ENCODE measurements around the gene HOXD4.
A peak's percentile ranks its signal among the peaks of the same experiment; 100 is the strongest.

Gene HOXD4

DNA sequence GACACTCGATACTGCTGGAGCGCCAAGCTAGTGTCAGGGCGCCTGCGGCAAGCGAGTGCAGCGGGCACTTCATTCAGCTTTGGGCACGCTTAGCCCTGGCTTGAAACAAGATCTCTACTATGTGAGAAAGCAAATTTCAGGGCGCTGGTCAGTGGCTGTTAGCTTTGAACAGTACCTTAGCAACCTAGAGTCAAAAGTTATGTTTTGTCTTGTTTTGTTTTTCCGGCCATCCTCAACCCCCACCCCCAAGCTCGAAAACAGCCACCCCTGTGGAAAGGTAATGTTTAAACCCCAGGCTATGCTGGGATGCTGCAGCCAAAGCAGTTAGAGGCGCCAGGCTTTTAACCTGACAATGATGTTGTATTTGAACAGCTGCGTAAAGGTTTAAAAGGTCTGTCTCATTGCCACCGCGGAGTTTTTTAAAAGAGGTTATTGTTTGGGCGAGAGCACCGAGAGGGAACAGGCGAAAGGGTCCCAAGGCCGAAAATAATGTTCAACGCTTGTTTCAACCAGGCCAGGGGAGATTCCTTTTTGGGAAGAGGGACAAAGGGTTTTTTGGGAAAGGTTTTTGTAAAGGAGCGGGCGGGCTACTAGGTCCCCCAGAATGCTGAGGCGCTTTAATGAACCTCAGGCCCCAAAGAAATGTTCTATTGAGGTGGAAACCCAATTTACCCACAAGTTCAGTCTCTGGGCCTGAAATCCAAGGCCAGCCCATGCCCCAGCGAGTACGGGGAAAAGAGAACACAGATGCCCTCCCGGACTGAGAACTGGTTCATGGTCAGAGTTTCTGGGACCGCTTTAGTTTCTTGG, 37.0 kb upstream of the HOXD4 start:
- no peak for DNase-seq

DNA sequence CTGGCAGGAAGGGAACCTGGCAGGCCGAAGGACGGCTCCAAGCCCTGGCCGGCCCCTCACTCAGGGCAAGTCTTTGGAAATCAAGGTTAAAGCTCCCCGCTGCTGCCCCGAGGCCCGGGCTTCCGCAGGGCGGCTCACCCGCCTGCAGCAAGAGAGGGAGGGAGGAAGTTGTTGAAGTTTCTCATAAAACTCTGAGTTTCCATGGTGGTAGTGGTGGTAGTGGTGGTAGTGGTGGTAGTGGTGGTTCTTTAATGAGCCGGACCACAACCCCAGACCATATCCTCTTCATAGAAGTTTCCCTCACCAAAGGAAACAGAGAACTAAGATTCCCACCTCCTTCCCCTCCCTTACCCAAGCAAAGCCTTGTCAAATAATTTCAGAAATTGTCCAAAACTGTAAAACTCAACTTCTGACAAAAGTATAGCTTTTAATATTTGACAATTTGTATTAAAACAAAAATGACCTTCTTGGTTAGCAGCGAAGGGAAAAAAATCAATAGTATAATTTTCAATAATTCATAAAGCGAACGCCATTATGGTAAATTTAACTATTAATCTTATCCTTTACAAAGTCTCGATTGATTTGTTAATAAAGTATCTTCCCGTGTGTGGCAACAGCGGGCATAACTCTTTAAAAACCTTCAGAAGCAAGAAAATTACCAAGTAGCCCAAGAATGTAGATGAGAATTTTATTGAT, 36.3 kb upstream of the HOXD4 start:
- no peak for DNase-seq

DNA sequence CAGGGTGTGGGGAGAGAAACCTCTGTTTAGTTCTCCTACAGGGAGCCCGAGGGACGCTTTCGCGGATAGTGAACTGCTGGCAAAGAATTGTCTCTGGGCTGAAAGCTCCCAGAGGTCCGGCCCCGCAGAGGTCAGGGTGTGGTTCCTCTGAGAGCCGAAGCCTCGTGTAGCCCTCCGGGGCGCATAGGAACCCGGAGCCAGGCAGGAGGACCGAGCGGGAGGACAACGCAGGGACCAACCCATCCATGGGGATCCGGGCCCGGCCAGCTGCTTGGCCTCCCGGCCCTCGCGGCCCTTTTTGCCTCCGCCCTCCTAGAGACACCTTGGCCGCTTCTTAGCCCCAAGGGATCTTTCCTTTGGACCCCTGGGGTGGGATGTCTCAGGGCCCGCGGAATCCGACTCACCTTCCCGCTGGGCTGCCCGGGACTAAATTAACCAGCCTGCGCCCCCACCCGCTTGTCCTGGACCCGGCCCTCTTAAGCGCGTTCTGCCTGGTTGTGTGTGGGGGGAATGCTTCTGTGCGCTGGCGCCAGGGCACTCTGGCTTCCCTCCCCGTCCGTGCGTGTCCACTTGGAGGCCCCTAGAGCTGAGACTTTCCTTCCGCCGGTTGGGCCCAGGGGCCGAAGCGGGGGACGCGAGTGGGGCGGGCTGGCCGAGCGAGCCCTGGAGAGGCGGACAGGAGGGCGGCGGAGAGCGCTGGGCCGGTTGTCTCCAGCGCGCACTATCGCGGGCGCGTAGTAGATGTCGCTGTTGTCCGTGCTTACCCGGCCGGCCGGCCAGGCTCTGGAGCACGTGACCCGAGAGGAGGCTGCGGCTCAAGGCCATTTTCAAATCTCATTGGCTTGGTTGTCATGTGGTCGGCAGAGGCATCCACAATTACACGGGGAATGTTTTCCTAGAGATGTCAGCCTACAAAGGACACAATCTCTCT, 35.2 kb upstream of the HOXD4 start, which contains the start of gene HOXD10:
Gene HOXD10 (plus strand): TSS at position 896 of the 931 bp plus-strand sequence. CDS start 56 bp downstream, outside the sequence.
- no peak for DNase-seq

DNA sequence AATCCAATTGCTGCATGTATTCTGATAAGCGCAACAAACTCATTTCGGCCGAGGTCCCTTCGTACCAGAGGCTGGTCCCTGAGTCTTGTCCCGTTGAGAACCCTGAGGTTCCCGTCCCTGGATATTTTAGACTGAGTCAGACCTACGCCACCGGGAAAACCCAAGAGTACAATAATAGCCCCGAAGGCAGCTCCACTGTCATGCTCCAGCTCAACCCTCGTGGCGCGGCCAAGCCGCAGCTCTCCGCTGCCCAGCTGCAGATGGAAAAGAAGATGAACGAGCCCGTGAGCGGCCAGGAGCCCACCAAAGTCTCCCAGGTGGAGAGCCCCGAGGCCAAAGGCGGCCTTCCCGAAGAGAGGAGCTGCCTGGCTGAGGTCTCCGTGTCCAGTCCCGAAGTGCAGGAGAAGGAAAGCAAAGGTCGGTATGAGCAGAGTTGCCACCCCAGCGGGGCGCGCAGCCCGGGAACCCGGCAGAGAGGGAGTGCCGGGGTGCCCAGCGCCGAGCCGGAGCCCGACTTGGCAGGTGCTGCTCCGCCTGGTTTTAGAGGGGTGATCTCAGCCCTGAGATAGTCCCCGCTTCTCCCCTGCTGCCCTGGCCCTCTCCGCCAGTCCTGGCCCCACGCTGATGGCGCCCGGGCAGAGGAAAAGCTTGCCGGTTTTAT, 34.1 kb upstream of the HOXD4 start:
- DNase-seq = no peak

DNA sequence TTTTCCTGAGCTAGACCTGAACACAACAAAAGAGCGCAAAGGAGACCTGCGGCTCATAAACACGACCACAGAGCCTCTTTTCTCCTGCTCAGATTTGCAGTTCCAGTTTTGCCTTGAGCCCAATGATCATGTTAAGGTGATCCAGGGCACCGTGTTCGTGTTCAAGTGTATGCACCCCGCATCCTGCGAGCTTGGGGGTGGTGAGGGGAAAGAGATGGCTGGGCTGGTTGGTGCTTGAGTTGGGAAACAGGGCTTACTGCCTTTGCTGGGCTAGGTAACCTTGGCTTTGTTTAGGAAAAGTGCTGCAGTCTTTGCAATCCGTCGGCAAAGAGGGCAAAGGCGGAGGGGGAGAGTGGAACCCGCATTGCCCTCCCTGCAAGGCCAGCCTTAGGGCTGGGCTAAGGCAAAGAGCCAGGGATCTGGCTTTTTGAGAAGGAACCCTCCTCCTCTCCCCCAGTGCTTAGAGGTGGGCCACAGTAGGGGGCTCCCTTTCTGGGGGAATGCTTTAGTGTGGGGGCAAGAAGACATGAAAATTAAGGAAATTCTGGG, 33.5 kb upstream of the HOXD4 start:
- DNase-seq = no peak

DNA sequence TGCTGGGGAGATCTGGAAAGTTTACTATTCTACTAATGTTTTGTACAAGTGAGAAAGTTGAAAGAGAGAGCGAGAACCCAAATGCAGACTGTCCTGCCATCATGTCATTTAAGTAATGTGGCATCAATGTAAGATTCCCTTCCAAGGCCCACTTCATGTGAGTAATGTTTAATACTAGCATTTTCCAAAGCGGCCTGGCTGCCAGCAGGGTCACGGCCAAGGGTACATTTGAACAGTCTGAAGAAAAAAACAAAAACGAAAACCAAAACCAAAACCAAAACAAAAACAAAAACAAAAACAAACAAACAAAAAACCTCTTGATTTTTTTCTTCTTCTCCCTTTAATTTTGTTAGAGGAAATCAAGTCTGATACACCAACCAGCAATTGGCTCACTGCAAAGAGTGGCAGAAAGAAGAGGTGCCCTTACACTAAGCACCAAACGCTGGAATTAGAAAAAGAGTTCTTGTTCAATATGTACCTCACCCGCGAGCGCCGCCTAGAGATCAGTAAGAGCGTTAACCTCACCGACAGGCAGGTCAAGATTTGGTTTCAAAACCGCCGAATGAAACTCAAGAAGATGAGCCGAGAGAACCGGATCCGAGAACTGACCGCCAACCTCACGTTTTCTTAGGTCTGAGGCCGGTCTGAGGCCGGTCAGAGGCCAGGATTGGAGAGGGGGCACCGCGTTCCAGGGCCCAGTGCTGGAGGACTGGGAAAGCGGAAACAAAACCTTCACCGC, 32.6 kb upstream of the HOXD4 start:
- no peak for DNase-seq

DNA sequence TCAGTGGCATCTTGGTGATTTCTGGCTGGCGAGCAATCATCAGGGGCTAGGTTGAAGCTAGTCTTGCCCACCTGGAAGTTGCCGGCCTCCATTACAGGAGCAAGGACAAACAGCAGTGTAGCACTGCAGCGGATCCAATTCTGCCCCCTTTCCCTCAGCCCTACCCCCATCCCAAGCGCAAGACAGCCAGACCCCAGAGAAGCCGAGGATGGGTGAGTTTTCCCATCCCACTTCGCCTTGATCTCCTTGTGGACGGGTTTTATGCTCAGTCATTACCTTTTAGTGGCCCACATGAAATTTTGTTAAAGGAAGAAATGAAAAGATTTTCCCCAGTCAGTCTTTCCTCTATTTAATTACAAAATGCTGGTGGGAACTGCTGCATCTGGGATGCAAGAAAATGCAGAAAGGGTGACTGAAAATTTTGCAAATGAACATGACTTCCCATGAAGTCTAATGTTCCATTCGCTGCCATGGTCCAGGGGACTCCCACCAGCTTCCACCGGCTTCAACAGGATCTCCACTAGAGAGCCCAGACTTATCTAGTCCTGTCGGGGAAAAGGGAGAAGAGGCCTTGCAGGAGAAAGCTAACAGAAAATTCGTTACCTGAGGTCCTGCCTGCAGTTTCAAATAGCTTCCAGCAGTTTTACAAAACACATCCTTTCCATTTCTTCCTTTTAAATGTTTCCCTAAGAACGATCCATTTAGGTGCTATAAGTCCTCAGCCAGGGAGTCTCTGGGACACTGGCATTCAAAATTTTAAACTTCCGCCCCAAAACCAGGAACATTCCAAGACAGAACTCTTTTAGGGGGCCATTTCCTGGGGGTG, 30.8 kb upstream of the HOXD4 start:
- DNase-seq = no peak

DNA sequence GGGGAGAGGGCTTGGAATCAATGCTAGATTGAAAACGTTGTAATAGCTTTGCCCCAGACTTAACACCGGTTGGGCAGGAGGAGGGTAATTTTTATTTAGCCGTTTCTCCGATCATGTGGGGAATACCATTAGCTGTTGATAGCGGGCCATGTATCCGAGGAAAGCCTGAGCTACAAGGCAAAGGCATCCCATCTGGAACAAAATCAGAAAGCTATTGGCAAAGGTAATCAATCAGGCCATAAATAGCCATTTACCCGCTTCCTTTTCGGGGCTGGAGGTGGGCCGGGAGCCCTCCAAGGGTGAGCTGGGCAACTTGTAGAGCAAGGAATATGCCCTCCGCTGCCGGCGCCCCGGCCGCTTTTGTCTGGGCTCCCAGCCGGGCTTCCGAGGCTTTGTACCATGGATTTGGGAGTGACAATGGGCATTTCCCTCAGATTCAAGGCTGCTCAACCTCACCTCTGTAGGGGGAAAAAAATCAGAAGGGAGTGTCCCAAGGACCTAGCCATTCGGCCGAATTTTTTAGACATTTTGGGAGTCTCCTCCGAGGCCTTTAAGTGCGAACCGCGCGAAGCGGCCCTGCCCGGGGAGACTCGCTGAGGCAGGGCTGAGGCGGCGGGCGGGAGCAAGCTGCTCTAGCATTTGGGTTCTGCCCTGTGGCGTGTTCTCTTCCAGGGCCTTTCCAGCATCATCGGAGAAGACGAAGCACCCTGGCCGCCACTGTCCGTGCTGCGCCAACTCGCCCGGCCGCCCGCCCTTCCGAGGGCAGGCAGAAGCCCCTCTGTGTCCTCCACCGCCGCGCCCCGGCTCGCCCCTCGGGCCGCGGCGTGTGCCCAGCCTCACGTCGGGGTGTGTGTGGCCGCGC, 29.9 kb upstream of the HOXD4 start:
- no peak for DNase-seq

DNA sequence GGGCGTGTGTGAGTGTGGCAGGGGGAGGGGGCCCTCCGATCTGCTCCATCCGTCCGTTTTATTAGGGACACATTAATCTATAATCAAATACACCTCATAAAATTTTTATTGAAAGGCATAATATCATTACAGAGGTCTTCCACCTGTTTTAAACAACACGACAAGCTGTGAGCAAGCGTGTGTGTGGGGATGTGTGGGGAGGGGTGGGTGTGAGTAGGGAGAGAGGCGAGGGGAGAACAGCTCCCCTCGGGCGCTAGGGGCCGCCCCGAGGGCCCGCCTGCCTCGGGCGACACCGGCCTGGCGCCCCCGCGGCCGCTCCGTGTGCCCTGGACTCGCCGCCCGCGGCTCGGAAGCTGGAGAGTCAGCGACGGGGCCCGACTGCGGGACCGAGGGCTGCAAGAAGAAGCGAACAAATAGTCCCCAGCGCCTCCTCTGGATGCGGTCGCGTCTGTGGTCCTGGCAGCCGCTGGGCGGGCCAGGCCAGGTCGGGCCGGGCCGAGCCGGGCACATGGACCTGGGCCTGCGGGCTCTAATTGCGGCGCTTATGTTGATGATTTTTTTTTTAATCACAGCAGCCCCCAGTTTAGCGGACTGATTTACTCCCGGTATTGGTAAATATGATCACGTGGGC, 29.2 kb upstream of the HOXD4 start:
- DNase-seq = no peak

DNA sequence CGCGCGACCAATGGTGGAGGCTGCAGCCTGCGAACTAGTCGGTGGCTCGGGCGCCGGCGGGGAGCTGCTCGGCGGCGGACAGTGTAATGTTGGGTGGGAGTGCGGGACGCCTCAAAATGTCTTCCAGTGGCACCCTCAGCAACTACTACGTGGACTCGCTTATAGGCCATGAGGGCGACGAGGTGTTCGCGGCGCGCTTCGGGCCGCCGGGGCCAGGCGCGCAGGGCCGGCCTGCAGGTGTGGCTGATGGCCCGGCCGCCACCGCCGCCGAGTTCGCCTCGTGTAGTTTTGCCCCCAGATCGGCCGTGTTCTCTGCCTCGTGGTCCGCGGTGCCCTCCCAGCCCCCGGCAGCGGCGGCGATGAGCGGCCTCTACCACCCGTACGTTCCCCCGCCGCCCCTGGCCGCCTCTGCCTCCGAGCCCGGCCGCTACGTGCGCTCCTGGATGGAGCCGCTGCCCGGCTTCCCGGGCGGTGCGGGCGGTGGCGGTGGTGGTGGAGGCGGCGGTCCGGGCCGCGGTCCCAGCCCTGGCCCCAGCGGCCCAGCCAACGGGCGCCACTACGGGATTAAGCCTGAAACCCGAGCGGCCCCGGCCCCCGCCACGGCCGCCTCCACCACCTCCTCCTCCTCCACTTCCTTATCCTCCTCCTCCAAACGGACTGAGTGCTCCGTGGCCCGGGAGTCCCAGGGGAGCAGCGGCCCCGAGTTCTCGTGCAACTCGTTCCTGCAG, 28.5 kb upstream of the HOXD4 start, which contains the start of gene HOXD9:
Gene HOXD9 (plus strand): TSS at position 37 of the 728 bp plus-strand sequence. CDS start 50 bp downstream, at position 87.
- no peak for DNase-seq

DNA sequence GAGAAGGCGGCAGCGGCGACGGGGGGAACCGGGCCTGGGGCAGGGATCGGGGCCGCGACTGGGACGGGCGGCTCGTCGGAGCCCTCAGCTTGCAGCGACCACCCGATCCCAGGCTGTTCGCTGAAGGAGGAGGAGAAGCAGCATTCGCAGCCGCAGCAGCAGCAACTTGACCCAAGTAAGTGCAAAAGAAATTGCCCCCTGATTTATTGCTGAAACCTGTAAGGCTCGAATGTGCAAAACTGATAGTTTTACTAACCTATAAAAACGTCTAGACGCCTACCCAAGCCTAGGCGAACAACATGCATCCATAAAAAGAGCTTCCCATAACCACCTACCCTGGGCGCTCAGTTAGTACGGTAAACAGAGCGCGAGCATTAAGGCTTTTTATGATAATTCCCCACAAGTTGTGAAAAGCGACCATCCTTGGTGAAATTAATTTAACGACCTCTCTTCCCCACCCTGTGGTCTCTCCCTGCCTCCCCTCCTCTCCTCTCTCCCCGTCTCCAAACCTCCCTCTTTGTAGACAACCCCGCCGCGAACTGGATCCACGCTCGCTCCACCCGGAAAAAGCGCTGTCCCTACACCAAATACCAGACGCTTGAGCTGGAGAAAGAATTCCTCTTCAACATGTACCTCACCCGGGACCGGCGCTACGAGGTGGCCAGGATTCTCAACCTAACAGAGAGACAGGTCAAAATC, 27.8 kb upstream of the HOXD4 start:
- no peak for DNase-seq

DNA sequence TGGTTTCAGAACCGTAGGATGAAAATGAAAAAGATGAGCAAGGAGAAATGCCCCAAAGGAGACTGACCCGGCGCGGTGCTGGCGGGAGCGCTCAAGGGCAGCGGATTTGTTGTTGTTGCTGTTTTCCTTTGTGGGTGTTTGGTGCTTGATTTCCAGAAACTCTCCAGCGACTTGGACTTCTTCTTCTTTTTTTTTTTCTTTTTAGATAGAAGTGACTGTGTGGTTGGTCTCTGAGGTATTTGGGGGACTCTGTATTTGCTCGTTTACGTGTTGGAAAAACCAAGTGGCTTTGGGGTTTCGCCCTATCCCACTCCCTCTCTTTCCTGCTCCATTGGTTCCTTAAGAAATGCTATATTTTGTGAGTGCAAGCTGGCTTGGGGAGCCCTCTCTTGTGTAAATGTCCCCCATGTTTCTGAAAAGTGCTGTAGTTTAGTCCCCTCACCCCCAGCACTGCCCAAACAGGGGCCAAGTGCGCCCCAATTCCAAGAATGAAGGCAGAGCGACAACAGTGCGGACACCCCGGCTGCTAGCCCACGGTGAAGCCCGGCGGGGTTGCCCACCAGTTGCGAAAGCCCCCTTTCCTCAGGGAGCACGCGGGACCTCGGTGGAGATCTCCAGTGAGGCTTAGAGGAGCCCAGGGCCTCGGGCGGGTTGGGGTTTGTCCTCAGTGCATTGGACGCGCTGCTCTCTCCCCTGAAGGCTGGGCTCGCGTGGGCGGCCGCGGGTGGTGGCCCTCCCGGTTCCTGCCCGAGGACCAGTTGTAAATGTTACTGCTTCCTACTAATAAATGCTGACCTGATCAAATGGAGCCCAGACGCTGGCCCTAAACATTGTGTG, 27.0 kb upstream of the HOXD4 start:
- DNase-seq = no peak

DNA sequence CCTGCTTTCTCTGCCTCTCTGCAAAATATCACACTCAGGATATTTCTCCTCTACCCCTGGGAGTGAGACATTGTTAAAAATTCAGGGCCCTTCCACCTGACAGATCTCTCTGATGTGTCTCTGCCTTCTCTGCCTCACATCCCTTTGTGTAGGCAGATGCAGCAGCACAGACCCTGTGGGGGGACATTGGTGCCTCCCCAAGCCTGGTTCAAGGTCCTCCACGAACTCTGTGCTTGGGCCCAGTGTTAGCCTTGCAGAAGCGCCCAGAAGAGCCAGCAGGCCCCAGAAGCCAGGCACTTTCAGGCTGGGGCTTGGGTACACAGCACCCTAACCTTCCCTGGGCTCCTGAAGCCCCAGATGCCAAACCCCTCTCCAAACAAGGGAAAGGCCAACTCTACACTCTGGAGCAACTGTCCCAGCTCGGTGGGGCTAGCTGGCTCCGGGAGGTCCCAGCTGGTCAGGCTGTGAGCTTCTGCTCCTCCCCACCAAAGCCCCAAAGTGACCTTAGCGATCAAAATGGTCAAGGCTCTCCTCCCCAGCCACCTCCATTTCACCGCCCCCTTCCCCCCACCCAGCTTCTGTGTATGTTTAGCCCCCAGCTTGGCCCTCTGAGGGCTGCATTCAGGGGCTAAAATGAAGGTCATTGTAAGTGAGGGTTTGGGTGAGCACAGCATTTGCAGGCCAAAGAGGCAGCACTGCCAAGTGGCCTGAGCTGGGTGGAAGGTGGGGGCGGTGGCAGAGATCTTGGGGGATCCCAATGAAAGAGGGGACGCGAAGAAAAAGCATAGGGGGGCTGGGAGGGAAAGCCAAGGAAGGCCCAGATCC, 26.2 kb upstream of the HOXD4 start:
- DNase-seq = no peak

DNA sequence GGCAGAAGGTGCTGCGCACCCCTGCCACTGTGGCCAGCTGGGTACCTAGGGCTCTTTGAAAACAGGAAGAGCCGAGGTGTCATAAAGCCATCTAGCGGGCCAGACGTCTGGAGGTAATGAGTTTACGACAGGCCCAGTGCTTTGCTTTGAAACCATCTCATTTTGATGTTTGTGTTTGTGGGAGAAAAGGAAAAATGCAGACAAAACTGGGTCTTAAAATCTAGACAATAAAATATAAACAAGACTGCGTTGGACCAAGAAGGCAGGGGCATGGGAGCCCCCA, 25.6 kb upstream of the HOXD4 start:
- no peak for DNase-seq

DNA sequence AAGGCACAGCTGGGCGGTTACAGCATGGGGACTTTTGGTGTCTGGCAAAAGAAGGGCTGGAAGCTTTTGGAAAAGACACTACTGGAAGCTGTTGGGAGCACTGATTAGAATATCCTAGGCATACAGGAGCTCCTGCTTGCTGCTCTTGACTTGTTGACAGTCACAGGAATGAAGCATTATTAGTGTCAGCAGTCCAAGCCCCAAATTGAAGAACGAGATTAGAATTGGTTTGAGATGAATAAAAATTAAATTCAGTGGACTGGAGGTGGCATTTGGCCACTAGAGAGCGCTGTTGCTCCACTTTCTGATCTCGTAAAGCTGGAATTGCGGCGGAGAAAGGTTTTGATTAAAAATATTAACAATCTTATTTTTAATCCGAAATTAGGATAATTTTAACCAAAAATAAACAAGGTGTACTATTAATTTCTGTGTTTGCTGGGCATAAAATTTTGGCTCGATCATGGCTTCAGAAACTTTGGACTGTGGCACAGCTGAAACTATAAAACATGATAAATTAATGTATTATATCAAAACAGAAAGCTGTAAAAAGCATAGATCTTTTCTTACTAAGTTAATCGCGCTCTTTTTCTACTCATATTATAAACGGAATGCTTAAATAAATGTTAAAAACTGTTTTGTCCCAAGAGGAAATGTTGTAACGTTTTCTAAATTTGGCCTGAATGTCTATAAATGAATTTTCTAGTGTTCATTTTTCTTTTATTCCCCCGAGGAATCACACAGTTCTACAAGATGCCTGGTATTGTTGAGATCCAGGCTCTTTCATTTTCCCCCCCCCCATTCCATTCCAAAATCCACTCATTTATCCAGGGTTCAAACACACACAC, 24.2 kb upstream of the HOXD4 start:
- peak; percentile 44 to 71 for DNase-seq
